ENCODE results near the gene LTO1.

LTO1 gene, protein sequence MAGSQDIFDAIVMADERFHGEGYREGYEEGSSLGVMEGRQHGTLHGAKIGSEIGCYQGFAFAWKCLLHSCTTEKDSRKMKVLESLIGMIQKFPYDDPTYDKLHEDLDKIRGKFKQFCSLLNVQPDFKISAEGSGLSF

DNA sequence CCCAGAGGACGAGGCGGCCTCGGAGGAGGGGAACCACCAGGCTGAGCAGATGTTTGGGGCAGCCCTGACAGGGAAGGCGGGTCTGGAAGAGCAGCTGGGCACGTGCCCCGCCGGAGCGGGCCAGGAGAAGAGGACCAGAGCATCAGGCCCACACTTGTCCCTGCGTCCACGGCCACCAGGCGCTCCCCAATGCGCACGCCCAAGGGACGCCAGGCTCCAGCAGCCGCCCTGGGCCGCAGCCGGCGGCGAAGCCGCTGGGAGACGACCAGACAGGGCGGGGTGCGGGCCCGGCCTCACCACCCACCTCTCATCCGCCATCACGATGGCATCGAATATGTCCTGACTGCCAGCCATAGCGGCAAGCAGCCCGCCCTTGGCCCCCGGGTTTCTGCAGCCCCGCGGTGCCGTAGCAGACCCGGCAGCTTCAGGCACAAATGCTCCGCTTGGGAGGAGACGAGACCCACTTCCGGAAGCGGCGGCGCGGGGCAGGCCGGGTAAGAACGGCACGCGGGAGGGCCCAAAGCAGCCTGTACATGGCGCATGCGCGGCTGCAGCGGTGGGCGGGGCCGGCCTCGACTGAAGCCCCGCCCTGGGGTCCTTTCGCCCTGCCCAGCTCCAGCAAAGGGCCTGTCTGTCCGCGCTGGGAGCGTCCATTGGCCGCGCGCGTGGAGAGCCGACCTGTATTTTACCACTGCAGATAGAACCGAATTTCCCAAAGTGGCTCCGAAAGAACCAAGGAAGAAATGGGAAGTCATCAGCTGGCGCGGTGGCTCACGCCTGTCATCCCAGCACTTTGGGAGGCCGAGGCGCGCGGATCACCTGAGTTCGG lies at the start of gene LTO1:
TSS of gene LTO1 (minus strand) at position 468 of the 829 bp plus-strand sequence. CDS start at position 354, 114 bp downstream.
- peak; percentile 99 for DNase-seq (ENCODE audit: low spot score)

DNA sequence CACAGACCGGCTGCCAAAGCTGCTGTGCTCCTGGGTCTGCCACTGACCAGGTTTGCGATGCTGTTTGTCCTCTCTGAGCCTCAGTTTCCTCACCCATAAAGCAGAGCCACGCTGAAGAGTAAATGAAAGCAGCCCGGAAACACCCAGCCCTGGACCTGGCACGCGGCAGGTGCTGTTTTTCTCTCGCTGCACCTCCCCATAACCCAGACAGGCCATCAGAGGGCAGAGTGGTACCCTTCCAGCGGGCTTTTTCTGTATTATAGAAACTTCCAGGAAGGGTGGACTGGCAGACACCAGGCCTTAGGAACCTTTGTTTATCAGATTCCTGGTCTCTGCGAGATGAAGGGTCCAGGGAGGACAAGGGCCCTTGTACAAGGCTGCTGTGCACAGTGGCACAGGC lies 46.6 kb upstream of the LTO1 start:
- DNase-seq (ENCODE audit: low spot score) = no peak

DNA sequence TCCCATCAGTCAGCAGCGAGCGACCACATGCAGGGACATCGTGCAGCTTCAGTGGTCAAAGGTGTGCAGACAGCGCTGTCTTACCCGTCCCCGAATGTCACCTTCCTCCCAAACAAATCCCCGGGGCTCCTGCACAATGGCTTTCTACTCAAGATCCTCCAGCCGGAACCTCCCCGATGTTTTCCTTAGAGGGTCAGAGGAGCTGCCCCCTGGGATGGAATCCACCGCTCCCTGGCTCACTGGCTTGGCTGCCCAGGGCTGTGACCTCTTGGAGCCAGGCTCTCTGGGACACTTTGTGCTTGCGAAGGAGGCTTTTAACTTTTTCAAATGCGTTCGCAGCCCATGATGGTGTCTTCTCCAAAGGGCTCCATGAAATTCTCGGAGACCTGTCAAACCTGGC lies 46.0 kb upstream of the LTO1 start:
- no peak for DNase-seq (ENCODE audit: low spot score)

DNA sequence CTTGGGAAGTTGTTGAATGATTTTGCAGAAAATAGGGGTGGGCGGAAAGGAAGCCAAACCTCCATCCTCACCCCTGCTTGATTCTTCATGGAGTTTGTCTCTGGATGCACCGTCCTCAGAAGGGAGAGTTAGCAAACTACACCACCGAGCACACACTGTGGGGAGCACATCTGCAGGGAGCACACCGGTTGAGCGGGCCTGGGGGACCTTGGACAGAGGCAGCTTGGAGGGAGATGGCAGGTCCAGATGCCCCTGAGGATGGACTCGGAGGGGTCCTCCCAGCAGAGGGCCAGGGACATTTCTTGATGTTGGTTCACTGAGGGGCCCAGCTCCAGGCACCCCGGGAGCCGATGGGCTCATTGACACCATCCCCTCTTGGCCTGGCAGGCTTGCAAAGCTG lies 43.8 kb upstream of the LTO1 start:
- no peak for DNase-seq (ENCODE audit: low spot score)

DNA sequence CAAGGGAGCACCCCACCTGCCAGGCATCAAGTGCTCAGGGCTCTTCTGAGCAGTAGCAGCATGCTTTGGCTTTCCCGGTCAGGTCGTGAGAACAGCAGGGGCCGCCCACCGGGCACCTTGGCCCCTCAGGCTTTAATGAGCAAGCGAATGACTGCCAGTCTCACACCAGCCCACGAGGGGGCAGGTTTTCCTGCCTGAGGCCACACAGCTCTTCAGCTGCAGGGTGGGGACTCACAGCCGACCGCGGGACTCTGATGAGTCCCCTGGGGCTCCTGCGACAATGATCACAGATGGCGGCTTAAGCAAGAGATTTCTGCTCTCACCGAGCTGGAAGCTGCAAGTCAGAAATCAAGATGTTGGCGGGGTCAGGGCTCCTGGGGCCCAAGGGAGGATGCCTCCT lies 43.0 kb upstream of the LTO1 start:
- peak; percentile 67 for DNase-seq (ENCODE audit: low spot score)

DNA sequence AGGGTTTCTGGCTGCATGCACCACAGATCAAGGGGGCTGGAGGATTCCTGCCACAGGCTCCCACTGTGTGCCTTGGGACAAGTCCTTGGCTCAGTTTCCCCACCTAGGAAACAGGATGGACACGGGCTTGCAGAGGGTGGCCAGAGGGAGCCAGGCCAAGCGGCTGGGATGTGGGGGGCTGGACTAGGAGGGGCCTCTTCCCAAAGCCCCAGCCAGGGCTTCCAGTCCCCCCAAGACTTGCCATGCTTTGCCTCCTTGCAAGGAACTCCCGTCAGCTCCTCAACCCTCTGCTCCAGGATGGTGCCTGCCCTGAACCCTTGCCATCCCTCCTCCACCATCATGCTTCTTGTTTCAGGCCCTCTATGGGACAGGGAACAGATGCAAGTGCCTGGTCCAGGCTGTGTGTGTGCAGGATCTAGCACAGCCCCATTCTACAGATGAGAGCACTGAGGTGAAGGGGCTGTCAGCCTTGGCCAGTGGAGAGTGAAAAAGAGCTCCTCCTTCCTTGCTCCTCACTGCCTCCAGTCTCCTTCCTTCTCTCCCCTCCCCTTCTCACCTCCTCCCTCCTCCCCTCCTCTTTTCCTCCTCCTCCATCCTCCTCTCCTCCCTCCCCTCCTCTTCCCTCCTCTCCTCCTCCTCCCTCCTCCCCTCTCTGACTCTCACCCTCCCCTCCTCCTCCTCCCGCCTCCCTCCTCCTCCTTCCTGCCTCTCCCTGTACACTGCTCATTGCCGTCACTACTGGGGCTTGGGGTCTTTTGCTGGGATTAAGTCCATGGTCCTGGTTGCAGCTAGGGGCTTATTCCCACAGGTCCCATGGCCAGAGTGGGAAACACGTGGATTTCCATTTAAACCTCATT lies 42.0 kb upstream of the LTO1 start:
- no peak for DNase-seq (ENCODE audit: low spot score)

DNA sequence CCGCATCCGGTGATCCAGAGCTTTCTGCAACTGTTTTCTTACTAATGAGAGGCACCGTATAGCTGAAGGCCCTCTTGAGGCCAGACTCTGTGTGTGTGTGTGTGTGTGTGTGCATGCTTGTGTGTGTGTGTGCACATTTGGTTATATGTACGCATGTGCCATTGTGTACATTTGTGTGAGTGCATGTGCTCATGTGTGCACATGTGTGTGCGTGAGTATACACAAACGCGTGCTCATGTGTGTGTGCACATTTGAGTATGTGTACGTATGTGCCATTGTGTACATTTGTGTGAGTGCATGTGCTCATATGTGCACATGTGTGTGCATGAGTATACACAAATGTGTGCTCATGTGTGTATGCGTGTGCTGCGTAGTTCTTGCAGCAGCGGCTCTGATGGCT lies 40.9 kb upstream of the LTO1 start:
- DNase-seq (ENCODE audit: low spot score) = no peak

DNA sequence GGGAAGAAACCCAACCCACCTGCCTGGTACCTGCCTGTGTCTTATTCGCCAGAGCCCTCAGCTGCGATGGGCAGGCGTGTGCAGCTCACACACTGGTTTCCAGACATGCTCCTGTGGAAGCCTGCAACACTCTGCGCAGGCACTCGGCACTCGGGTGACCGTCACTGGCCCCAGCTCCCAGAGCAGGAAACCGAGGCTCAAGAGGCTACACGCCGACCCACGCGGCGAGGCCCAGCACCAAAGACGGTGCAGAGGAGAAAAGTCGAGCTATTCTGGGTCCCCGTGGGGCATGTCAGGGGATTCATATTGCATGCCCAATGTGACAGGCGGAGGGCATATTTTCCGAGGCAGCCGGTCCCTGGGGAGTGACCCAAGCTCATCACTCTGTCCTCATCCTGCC lies 40.3 kb upstream of the LTO1 start:
- DNase-seq (ENCODE audit: low spot score) = no peak

DNA sequence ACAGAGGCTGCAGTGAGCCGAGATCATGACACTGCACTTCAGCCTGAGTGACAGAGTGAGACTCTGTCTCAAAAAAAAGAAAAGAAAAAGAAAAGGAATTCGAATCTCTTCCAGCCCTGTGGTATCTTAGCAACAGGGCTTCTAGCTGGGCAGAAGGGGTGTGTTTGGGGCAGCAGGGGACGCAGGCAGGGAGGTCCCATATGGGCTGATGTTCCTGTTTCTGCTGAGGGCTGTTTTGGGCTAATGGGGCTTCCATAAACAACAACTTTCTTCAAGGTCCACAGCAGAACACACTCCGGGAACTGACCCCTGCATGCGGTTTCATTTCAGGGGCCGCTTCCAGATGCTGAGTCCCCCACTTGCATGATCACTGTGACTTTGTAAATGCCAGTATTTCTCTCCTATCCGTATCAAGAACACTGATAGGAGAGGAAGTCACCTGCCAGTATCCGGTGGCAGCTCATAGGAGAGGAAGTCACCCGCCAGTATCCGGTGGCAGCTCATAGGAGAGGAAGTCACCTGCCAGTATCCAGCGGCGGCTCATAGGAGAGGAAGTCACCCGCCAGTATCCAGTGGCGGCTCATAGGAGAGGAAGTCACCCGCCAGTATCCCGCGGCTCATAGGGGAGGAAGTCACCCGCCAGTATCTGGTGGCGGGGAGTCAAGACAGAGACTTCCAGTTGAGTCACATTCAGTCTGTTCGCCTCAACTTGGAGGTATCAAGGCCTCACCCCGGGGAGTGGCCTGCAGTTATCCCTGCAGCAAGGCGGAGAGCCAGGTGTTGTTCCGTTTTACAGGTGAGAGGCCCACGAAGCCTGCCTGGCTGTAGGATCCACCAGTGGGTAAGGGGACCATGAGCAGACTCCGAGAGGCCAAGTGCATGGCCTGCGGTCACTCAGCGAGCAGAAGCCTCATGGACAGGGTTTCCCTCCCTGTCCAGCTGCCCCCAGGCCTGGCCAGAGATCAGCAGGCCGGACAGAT lies 37.0 kb upstream of the LTO1 start:
- no peak for DNase-seq (ENCODE audit: low spot score)

DNA sequence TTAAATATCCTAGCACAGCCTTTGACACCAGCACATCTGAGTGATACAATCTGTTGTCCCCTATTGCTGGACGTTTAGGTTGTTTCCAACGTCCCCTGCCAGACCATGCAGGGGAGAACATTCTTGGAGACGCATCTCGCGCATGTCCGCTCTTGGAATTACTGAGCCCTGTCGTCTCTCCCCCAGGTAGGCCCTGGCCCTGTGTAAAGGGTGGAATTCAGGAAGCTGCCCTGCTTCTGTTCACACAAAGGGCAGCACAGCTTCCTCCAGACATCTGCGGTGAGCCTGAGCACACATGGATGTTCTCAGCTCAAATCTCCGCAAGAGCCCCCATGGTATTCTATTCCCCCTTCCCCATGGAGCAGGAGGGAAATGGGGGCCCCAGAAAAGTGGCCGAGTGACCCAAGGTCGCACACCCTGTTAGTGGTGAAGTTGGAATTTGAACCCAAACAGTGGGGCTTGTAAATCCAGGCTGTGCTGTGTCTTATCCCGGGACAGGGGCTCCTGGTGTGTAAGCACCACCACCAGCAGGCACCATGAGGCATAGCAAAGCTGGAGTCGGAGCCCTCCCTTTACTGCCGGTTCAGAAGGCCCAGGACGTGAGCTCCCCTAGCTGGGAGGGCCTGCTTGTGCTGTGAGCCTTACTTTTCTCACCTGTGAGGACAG lies 33.7 kb upstream of the LTO1 start:
- no peak for DNase-seq (ENCODE audit: low spot score)

DNA sequence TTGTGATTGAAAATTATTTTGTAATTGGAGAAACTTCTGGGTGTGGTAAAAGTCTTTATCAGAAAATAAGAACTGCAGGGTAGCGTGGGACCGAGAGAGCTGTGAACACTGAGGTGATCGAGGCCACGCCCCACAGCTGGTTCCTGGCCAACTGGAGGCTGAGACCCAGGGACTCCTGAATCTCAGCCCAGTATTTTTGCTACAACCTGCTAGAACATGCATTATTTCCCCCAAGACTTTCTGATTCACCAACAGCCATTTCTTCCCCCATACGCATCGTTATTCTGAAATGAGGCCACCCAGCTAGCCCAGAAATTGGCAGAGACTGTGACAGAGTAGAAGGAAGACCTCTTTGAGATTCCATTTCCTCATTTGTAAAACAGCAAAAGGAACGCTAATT lies 32.0 kb upstream of the LTO1 start:
- DNase-seq (ENCODE audit: low spot score) = no peak

DNA sequence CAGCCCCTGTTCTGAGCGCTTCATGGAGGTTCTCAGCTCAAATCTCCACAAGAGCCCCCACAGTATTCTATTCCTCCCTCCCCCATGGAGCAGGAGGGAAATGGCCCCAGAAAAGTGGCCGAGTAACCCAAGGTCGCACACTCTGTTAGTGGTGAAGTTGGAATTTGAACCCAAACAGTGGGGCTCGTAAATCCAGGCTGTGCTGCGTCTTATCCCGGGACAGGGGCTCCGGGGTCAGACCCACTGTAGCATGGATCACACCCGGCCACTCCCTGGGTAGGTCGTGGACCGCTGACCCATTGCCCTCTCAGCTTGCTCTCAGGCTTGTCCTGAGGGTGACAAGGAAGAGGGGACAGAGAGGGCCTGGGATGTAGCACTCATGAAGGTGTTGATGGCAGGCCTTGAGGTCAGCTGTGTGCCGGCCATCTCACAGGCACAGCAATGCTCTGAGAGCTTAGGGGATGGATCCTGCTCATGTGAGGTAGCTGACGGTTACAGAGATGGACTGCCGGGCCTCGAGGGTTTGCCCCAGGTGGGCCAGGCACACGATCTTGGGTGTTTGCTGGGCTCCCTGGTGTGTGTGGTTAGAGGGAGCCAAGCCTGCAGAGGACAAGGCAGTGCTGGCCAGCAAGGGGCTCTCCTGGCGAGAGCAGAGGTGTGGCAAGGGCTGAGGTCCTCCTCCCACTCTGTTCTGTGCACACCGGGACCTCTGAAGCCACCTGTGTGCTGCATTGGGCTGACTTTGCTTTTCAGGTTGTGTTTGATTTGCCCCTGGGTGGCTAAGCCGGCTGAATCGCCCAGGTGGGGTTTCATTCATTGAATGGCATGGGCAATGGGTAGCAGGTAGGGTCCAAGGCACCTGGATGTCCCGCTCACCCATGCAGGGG lies 31.0 kb upstream of the LTO1 start:
- no peak for DNase-seq (ENCODE audit: low spot score)

DNA sequence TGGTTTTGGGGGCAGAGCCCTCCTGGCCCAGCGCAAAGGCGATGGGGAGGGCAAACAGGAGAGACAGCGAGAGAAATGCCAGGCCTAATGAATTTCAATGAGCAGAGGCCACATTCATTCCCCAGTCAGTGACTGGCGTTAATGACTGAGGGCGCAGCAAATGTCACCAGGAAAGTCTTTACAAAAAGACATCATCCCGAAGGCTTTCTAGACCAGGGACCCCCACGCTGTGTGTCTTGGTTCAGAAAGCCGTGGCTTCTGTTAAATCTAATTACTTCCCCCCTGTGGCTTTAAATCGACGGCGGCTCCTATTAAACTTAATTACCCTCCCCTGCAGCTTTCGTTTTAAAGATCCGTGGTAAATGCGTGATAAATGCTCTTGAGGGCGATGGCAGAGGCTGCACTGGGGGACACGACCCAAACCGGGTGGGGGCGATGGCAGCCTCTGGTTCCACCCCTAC lies 30.2 kb upstream of the LTO1 start:
- DNase-seq (ENCODE audit: low spot score) = no peak

DNA sequence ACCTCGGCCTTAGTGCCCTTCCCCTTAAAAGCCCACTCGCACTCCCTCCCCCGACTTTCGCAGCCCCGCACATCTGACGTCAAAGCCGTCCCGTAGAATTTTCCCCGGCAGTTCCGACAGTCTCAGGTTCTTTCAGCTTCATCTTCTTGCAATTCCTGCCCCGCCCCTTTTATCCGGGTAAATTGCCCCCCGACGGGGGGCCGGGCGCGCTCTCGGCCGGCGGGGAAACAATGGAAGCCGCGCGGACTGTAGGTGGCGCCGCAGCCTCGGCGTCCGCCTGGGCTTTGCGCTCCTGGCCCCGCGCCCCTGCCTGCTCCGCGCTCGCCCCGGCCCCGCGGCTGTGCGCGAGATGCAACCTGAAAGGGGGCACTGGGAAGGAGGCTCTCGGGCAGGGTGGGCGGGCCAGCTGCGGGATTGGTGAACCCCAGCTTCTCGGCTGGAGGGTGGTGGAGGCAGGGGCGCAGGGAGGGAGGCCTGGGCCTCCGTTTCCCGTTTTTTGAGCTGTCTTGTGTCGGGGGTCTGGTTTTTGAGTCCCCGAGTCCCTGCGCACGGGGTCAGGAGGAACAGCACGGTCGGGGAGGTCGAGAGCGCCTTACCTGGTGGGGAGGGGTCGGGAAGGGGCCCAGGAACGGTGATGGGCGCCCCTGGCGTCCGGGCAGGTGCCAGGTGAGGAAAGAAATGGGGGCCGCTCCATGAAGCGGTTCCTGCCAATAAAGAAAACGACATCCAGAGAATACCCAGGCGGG lies 29.5 kb upstream of the LTO1 start:
- DNase-seq (ENCODE audit: low spot score) = peak; percentile 75

DNA sequence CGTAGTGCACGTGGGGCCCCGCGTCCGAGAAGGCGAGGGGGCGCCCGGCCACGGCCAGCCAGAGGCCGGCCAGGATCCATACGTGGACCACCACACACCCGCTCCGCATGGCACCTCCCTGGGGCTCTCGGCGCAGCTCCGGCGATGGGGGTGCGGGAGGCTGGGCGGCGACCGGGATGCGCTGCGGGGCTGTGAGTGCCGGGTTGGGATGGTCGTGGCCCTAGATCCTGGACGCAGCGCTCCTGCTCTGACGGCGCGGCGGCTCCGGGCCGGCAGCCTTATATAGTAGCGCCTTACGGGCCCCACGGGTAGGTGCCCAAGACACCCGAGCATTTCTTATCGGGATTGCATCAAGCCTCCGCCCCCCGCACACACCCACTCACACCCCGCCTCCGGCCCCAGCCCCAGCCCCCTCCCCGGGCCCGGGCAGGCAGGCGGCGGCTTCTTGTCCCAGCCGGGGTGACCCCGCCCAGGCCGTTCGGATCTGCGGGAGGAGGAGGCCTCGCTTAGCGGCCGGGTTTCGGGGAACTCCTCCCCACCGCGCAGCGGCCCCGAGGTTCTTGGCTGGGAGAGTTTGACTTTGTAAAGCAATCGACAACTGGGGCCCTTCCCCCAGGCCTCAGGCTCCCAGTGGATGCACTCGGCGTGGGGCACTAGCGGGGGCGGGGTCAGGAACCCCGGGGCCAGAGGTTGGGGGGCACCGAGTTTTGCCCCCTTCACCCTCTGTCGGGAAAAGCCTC lies 28.8 kb upstream of the LTO1 start, which contains the start of gene FGF19:
TSS of gene FGF19 (minus strand) at position 255 of the 740 bp plus-strand sequence. CDS start at position 109, 146 bp downstream.
- DNase-seq (ENCODE audit: low spot score) = peak; percentile 42

DNA sequence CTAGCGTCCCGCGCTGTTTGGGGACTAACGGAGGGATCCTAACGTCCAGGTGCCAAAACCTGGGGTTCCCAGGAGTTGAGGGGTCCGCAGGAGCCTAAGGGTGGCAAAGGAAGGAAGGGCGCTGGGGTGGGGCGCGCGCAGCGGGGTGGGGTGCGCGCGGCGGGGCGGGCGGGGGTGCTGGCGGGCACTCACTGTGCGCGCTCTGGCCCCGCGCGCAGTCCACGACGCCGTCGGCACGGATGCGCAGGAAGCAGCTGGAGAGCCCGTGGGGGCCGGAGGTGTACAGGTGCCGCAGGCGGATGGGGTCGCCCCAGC lies 28.3 kb upstream of the LTO1 start:
- DNase-seq (ENCODE audit: low spot score) = no peak

DNA sequence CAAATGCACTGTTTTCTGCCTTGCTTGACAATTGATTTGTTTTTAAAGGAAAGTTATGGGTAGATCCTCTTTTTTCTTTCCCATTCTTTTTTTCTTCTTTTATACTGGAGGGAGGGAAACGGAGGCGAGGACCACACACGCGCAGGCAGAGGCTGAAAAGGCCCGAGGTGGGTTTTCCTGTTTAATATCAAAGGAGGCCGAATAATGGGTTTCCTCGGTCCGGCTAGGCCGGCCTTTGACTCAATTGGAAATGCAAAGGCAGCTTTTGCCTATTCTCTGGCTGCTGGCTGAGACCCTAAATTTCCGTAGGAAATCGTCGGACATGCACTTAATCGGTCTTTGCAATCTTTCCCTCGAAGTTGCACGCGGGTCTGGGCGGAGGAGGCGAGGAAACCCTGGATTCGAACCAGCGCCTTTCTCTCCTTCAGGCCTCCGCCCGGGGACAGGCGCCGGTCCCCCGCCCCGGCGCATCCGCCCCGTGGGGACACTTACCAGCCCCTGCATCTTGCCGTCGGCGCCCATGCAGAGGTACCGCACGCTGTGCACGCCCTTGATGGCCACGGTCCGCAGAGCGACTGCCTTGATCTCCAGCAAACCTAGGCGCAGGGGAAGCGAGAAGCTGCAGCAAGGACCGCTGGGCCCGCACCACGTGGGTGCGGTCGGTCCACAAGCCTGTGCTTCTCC lies 27.8 kb upstream of the LTO1 start:
- no peak for DNase-seq (ENCODE audit: low spot score)

DNA sequence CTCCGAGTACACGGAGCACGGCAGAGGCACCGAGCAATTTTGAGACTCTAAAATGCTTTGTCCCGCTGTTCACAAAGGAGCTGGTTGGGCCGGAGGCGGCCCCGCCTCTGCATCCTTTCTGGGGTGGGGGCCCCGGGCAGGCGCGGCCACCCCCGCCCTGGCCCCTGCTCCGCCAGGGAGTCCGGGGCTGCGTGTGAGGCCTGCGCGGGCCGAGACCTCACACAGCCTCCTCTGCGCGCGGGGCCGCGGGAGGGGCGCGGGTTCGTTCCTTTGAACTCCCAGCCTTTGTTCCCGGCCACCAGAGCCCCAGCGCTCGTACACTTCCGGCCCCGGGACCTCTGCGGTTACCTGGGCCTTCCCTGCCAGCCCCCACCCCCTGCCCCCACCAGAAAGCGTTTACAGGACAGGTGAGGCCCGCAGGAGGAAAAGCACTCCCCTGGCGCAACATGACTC lies 27.1 kb upstream of the LTO1 start:
- no peak for DNase-seq (ENCODE audit: low spot score)

All from AG20443 (cell line).